Stimulated activated CD8-positive, alpha-beta memory T cell treated with anti-CD3 and anti-CD28 coated beads, Interleukin-4, amount 100 ng/mL, for 24 hours (primary cell): ENCODE results near the gene FN3K.

Source experiments
- DNase-seq: peaks from one replicate; pipeline ENCODE4 v3.0.0-alpha.2; 2020; ENCODE audit warnings: low read depth

The FN3K gene

GRCh38 chr17:82795615-82796014, 60.2 kb downstream of the FN3K start:
- DNase-seq, result no peak

DNA sequence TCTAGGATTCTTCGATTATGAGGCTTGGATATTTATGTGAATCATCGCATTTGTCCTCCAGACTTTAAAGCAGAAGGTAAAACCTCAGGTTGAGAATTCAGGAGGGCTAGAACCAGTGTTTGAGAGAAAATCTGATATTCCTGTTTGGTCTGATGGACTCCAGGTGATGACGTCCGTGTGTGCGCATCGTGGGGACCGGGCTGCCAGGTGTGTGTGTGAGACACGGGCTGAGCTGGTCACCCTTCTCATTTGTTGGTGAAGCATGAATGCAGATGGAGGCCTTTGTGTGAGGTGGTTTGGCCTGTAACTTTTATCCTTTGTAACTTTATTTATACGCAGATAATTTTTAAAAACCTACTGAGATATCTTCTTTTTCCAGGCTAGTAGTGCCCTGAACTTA, 61.6 kb downstream of the FN3K start:
- no peak for DNase-seq

DNA sequence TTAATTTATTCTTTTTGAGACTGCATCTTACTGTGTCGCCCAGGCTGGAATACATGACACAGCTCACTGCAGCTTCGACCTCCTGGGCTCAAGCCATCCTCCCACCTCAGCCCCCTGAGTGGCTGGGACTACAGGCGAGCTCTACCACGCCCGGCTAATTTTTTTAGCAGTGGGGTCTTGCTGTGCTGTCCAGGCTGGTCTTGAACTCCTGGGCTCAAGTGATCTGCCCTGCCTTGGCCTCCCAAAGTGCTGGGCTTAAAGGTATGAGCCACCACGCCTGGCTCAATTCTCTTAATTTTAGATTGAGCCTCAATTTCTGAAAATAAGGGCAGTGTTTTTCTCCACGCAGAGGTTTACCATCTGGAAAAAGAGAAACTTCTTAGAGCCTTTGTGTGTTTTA, 63.3 kb downstream of the FN3K start:
- DNase-seq, result no peak

GRCh38 chr17:82799591-82799990, 64.2 kb downstream of the FN3K start:
- no peak for DNase-seq
